Lung (tissue), 12 donors: ENCODE results near the gene PAPPA. TPM values are rescaled to one million over a fixed set of nuclear protein-coding genes. Genes with fewer than 3 reads are reported as not detected.

Experiments
- ATAC-seq: fragments of 200-7000 bp; cut with Tn5 transposase; one replicate; pipeline ENCODE4 v1.9.1; 2020; ENCODE audit warnings: moderate number of reproducible peaks; ENCODE audit not compliant: insufficient read depth, low FRiP score
- DNase-seq, 3 donors: peaks; one replicate each; pipeline ENCODE4 v3.0.0-alpha.2; 2013 to 2017
- H3K27ac ChIP-seq, 2 donors: one replicate each; pipeline ENCODE4 v1.5.1; 2013; ENCODE audit warnings: mild to moderate bottlenecking in 2 of 2, moderate library complexity in 2 of 2, control low read depth in 1 of 2, inconsistent platforms in 1 of 2, low read depth in 1 of 2, low read length in 1 of 2
- H3K27me3 ChIP-seq, 3 donors: one replicate each; pipeline ENCODE4 v1.5.1; 2013; ENCODE audit warnings: low read length in 2 of 3; ENCODE audit not compliant: control insufficient read depth in 3 of 3, insufficient read depth in 3 of 3
- H3K36me3 ChIP-seq, 4 donors: one replicate each; pipeline ENCODE4 v1.5.1; 2013; ENCODE audit warnings: low read length in 4 of 4, mild to moderate bottlenecking in 1 of 4, moderate library complexity in 1 of 4; ENCODE audit not compliant: control insufficient read depth in 4 of 4, insufficient read depth in 4 of 4
- H3K4me1 ChIP-seq, 5 donors: one replicate each; pipeline ENCODE4 v1.5.1; 2013; ENCODE audit warnings: low read length in 5 of 5, mild to moderate bottlenecking in 2 of 5, moderate library complexity in 1 of 5; ENCODE audit not compliant: control insufficient read depth in 5 of 5, insufficient read depth in 5 of 5
- H3K4me3 ChIP-seq: one replicate; pipeline ENCODE4 v1.5.1; 2013; ENCODE audit warnings: mild to moderate bottlenecking, control low read depth, moderate library complexity
- H3K9ac ChIP-seq, 2 donors: one replicate each; pipeline ENCODE4 v1.5.1; 2013; ENCODE audit warnings: low read length in 2 of 2, control low read depth in 1 of 2; ENCODE audit not compliant: insufficient read depth in 1 of 2
- H3K9me3 ChIP-seq, 4 donors: one replicate each; pipeline ENCODE4 v1.5.1; 2013; ENCODE audit warnings: low read length in 3 of 4, mild to moderate bottlenecking in 1 of 4, moderate library complexity in 1 of 4; ENCODE audit not compliant: control insufficient read depth in 4 of 4, insufficient read depth in 3 of 4
- CTCF ChIP-seq: IDR thresholded peaks from 2 replicates; pipeline ENCODE4 v1.5.1; 2012; ENCODE audit warnings: mild to moderate bottlenecking; ENCODE audit errors: control extremely low read depth, extremely low read depth
- WGBS, 2 donors: extraction: QIAGEN DNeasy Blood & Tissue Kit; methylation state at CpG; one replicate each; pipeline ENCODE4 v1.1.7; 2013; 5-methylcytosine and 5-hydroxymethylcytosine counted together
- polyA plus RNA-seq, 2 donors: library from polyadenylated mRNA; stranded (reverse); fragments of 200-250 nt; gene quantifications; one replicate each; pipeline ENCODE4 v1.2.1, GENCODE V29; 2013
- total RNA-seq, 2 donors: library from RNA; depleted of rRNA in 1 of 2; stranded (reverse); fragments of >200 nt in 1 of 2; gene quantifications; one replicate each; pipeline ENCODE4 v1.2.1, GENCODE V29; 2014 to 2021
- donor health status: control.
- donor health status: control.
- donor health status: Bipolar disorder and iron deficiency.
- donor health status: healthy.
- donor health status: DM: yes; HTN: yes; CAD: no.

PAPPA gene
- total and polyA plus RNA-seq, 4 donors = 0.45 to 6.7 (median 3.6) TPM

GRCh38 chr9:116332090-116332489 is 178.5 kb downstream of the PAPPA start:
- no peak for TF ChIP-seq CTCF
- no peak overlapping the region for H3K27ac ChIP-seq
- no peaks in the 10 kb centered on the region for H3K36me3 ChIP-seq
- ATAC-seq (no peak), DNase-seq (no peak)
- H3K4me1 ChIP-seq = peaks cover under 1 to 25% (median 9%) of the 10 kb centered on the region in 5 donors
- no peak overlapping the region for H3K9ac ChIP-seq
- WGBS, 2 donors = 91 to 92% methylated on average over 6 of the region's 6 CpGs
- H3K4me3 ChIP-seq = no peak overlapping the region
- peaks cover 0 to 2% (median 0%) of the 10 kb centered on the region in 4 donors for H3K9me3 ChIP-seq
- H3K27me3 ChIP-seq = no peaks in the 10 kb centered on the region

GRCh38 chr9:116333254-116333653 is 179.7 kb downstream of the PAPPA start:
- no peak overlapping the region for H3K9ac ChIP-seq
- no peak overlapping the region for H3K4me3 ChIP-seq
- 72 to 85% methylated on average over 3 of the region's 3 CpGs for WGBS, 2 donors
- ATAC-seq = no peak
- no peak for TF ChIP-seq CTCF
- H3K27ac ChIP-seq = no peak overlapping the region
- no peaks in the 10 kb centered on the region for H3K36me3 ChIP-seq
- no peaks in the 10 kb centered on the region for H3K27me3 ChIP-seq
- peaks cover 0 to 2% (median 0%) of the 10 kb centered on the region in 4 donors for H3K9me3 ChIP-seq
- H3K4me1 ChIP-seq = peaks cover 0 to 20% (median 4%) of the 10 kb centered on the region in 5 donors
- DNase-seq = no peak

GRCh38 chr9:116334546-116335150 is 181.1 kb downstream of the PAPPA start:
- H3K27me3 ChIP-seq = no peaks in the 10 kb centered on the region
- DNase-seq (no peak), ATAC-seq (no peak)
- no peak for TF ChIP-seq CTCF
- H3K4me1 ChIP-seq = peaks cover 0 to 16% (median 4%) of the 10 kb centered on the region in 5 donors
- H3K27ac ChIP-seq = no peak overlapping the region
- H3K4me3 ChIP-seq = no peak overlapping the region
- H3K9me3 ChIP-seq = peaks cover 0 to 2% (median 0%) of the 10 kb centered on the region in 4 donors
- H3K9ac ChIP-seq = no peak overlapping the region
- H3K36me3 ChIP-seq = no peaks in the 10 kb centered on the region
- WGBS, 2 donors = 47 to 49% methylated on average over 19 of the region's 19 CpGs

- H3K4me3 ChIP-seq = no peak overlapping the region
- H3K4me1 ChIP-seq = peaks cover 0 to 16% (median 4%) of the 10 kb centered on the region in 5 donors
- H3K9me3 ChIP-seq = peaks cover 0 to 2% (median 0%) of the 10 kb centered on the region in 4 donors
- no peak for TF ChIP-seq CTCF
- no peaks in the 10 kb centered on the region for H3K36me3 ChIP-seq
- ATAC-seq (no peak), DNase-seq (no peak)
- no peaks in the 10 kb centered on the region for H3K27me3 ChIP-seq
- H3K27ac ChIP-seq = no peak overlapping the region
- no peak overlapping the region for H3K9ac ChIP-seq
- 69 to 70% methylated on average over 4 of the region's 4 CpGs for WGBS, 2 donors
These were observed 181.8 kb downstream of the PAPPA start for GRCh38 chr9:116335392-116335791.
